Astrocyte (in vitro differentiated cells and primary cell): ENCODE data around the gene TKTL2. TPM values are rescaled to one million over a fixed set of nuclear protein-coding genes. Genes with fewer than 3 reads are reported as not detected.
A peak's percentile ranks its signal among the peaks of the same experiment; 100 is the strongest.

Source experiments
- DNase-seq: peaks from one replicate; pipeline ENCODE4 v3.0.0-alpha.2; 2010; ENCODE audit warnings: low read depth
- FAIRE-seq: peaks from 2 replicates; lab custom pipeline; 2011; peaks lifted over from hg19 to GRCh38; lab: Jason Lieb, UNC
- H2AFZ ChIP-seq: 2 replicates; pipeline ENCODE4 v1.6.0; 2012; ENCODE audit warnings: low read depth, low read length, inconsistent platforms
- H3K27ac ChIP-seq: 2 replicates; pipeline ENCODE4 v1.5.1; 2011; ENCODE audit warnings: low read depth, low read length, inconsistent platforms
- H3K27me3 ChIP-seq: 2 replicates; pipeline ENCODE4 v1.6.0; 2011; ENCODE audit warnings: low read length, inconsistent platforms; ENCODE audit not compliant: insufficient read depth
- H3K36me3 ChIP-seq: 2 replicates; pipeline ENCODE4 v1.5.1; 2011; ENCODE audit warnings: low read length, inconsistent platforms; ENCODE audit not compliant: insufficient read depth
- H3K4me1 ChIP-seq: 2 replicates; pipeline ENCODE4 v1.5.1; 2011; ENCODE audit warnings: low read length, inconsistent platforms; ENCODE audit not compliant: insufficient read depth
- H3K4me2 ChIP-seq: 2 replicates; pipeline ENCODE4 v1.6.0; 2012; ENCODE audit warnings: low read length, inconsistent platforms
- H3K4me3 ChIP-seq: 2 replicates; pipeline ENCODE4 v1.5.1; 2011; ENCODE audit warnings: low read depth, mild to moderate bottlenecking, low read length, inconsistent platforms; ENCODE audit not compliant: insufficient read depth
- H3K79me2 ChIP-seq: 2 replicates; pipeline ENCODE4 v1.6.0; 2012; ENCODE audit warnings: mild to moderate bottlenecking, low read length, inconsistent platforms; ENCODE audit not compliant: insufficient read depth
- H3K9ac ChIP-seq: 2 replicates; pipeline ENCODE4 v1.6.0; 2012; ENCODE audit warnings: mild to moderate bottlenecking, low read length, inconsistent platforms
- H3K9me3 ChIP-seq: 2 replicates; pipeline ENCODE4 v1.5.1; 2012; ENCODE audit warnings: low read depth, mild to moderate bottlenecking, low read length, inconsistent platforms; ENCODE audit not compliant: insufficient read depth
- H4K20me1 ChIP-seq: 2 replicates; pipeline ENCODE4 v1.6.0; 2012; ENCODE audit warnings: low read length, inconsistent platforms; ENCODE audit not compliant: insufficient read depth
- H3K27ac Mint-ChIP-seq: one replicate; pipeline ENCODE4 v1.8.0; 2021; ENCODE audit warnings: mild to moderate bottlenecking, mixed read lengths; ENCODE audit not compliant: unreplicated experiment
- H3K27me3 Mint-ChIP-seq: one replicate; pipeline ENCODE4 v1.8.0; 2021; ENCODE audit warnings: low read depth, mixed read lengths; ENCODE audit not compliant: unreplicated experiment
- H3K36me3 Mint-ChIP-seq: one replicate; pipeline ENCODE4 v1.8.0; 2021; ENCODE audit warnings: low read depth, mixed read lengths; ENCODE audit not compliant: unreplicated experiment
- H3K4me1 Mint-ChIP-seq: one replicate; pipeline ENCODE4 v1.8.0; 2021; ENCODE audit warnings: low read depth, mixed read lengths; ENCODE audit not compliant: unreplicated experiment
- H3K4me3 Mint-ChIP-seq: one replicate; pipeline ENCODE4 v1.8.0; 2021; ENCODE audit warnings: mild to moderate bottlenecking, moderate library complexity, mixed read lengths; ENCODE audit not compliant: unreplicated experiment
- H3K9me3 Mint-ChIP-seq: one replicate; pipeline ENCODE4 v1.8.0; 2021; ENCODE audit warnings: mild to moderate bottlenecking, mixed read lengths; ENCODE audit not compliant: unreplicated experiment
- EZH2 ChIP-seq: IDR thresholded peaks from 2 replicates; pipeline ENCODE4 v1.6.1; 2012; ENCODE audit warnings: mild to moderate bottlenecking, low read length, inconsistent platforms; ENCODE audit not compliant: insufficient read depth
- total RNA-seq: library from RNA; stranded (reverse); gene quantifications from 2 replicates; pipeline ENCODE4 v1.2.1, GENCODE V29; 2021
- TF ChIP-seq, protein P1 (sequence below): IDR thresholded peaks from 2 replicates; pipeline ENCODE4 v1.5.1; 2011; ENCODE audit warnings: low read depth, mild to moderate bottlenecking, inconsistent platforms, low read length, moderate library complexity; ENCODE audit not compliant: insufficient read depth

Gene TKTL2
- total RNA-seq, 1 donor from 2014 or later: not detected

DNA sequence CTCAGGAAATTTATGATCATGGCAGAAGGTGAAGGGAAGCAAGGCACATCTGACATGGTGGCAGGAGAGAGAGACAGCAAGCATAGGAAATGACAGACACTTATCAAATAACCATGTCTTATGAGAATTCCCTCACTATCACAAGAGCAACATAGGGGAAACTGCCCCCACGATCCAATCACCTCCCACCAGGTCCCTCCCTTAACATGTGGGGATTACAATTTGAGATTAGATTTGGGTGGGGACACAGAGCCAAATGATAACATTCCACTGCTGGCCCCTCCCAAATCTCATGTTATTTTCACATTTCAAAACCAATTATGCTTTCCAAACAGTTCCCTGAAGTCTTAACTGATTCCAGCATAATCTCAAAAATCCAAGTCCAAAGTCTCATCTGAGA, 12.8 kb upstream of the TKTL2 start:
- Mint-ChIP-seq H3K27me3 (no peaks in the 10 kb centered on the region), H3K27ac (no peak overlapping the region), H3K9me3 (no peaks in the 10 kb centered on the region), H3K4me1 (no peaks in the 10 kb centered on the region), H3K4me3 (no peak overlapping the region), H3K36me3 (no peaks in the 10 kb centered on the region)
- FAIRE-seq (no peak), DNase-seq (no peak)
- H3K4me3 ChIP-seq: no peak overlapping the region
- no peaks in the 10 kb centered on the region for H3K79me2 ChIP-seq
- no peaks in the 10 kb centered on the region for H3K36me3 ChIP-seq
- H3K4me1 ChIP-seq: no peaks in the 10 kb centered on the region
- H3K27me3 ChIP-seq: no peaks in the 10 kb centered on the region
- no peak overlapping the region for H3K27ac ChIP-seq
- no peaks in the 10 kb centered on the region for H4K20me1 ChIP-seq
- no peaks in the 10 kb centered on the region for H3K9me3 ChIP-seq
- no peak overlapping the region for H3K4me2 ChIP-seq
- TF ChIP-seq EZH2: no peak
- TF ChIP-seq, protein P1, sequence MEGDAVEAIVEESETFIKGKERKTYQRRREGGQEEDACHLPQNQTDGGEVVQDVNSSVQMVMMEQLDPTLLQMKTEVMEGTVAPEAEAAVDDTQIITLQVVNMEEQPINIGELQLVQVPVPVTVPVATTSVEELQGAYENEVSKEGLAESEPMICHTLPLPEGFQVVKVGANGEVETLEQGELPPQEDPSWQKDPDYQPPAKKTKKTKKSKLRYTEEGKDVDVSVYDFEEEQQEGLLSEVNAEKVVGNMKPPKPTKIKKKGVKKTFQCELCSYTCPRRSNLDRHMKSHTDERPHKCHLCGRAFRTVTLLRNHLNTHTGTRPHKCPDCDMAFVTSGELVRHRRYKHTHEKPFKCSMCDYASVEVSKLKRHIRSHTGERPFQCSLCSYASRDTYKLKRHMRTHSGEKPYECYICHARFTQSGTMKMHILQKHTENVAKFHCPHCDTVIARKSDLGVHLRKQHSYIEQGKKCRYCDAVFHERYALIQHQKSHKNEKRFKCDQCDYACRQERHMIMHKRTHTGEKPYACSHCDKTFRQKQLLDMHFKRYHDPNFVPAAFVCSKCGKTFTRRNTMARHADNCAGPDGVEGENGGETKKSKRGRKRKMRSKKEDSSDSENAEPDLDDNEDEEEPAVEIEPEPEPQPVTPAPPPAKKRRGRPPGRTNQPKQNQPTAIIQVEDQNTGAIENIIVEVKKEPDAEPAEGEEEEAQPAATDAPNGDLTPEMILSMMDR: no peak
- H3K9ac ChIP-seq: no peak overlapping the region
- H2AFZ ChIP-seq: no peak overlapping the region

DNA sequence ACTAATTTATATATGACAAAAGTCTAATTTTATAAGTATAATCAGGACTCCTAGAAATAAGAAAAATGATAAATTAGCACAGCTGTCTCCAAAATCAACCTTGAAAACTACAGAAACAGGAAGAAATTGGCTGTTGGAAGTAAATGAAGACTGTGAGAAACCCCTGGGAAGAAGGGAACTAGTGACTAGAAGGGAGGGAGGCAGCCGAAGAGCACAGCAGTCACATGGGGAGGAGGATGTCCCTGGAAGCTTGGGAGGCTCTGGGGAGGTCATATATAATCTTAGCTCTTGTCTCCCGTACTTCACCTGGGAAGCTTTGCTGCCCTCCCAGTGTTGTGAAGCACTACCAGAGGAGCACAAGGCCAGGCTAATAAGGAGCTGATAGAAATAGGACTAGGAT, 12.0 kb upstream of the TKTL2 start:
- H3K4me3 Mint-ChIP-seq: no peak overlapping the region
- no peaks in the 10 kb centered on the region for H3K27me3 ChIP-seq

GRCh38 chr4:163484906-163485305, 11.4 kb upstream of the TKTL2 start:
- Mint-ChIP-seq H3K4me3 (no peak overlapping the region), H3K9me3 (no peaks in the 10 kb centered on the region), H3K4me1 (no peaks in the 10 kb centered on the region), H3K27ac (no peak overlapping the region), H3K27me3 (no peaks in the 10 kb centered on the region), H3K36me3 (no peaks in the 10 kb centered on the region)
- TF ChIP-seq, protein P1: peak; percentile 55
- TF ChIP-seq EZH2: no peak
- Histone ChIP-seq H3K9ac (no peak overlapping the region), H3K27ac (no peak overlapping the region), H3K4me3 (no peak overlapping the region), H3K79me2 (no peaks in the 10 kb centered on the region), H4K20me1 (no peaks in the 10 kb centered on the region), H3K4me1 (no peaks in the 10 kb centered on the region), H3K4me2 (no peak overlapping the region), H3K27me3 (no peaks in the 10 kb centered on the region), H3K36me3 (no peaks in the 10 kb centered on the region), H3K9me3 (no peaks in the 10 kb centered on the region), H2AFZ (no peak overlapping the region)
- no peak for FAIRE-seq
- peak; percentile 10 for DNase-seq

More for the DNA sequence above, 12.0 kb upstream of the TKTL2 start:
- Mint-ChIP-seq H3K9me3 (no peaks in the 10 kb centered on the region), H3K4me1 (no peaks in the 10 kb centered on the region), H3K36me3 (no peaks in the 10 kb centered on the region), H3K27ac (no peak overlapping the region), H3K27me3 (no peaks in the 10 kb centered on the region)
- H2AFZ ChIP-seq: no peak overlapping the region
- H3K9ac ChIP-seq: no peak overlapping the region
- no peak overlapping the region for H3K27ac ChIP-seq
- FAIRE-seq (no peak), DNase-seq (no peak)
- H3K4me1 ChIP-seq: no peaks in the 10 kb centered on the region
- H3K4me3 ChIP-seq: no peak overlapping the region
- no peaks in the 10 kb centered on the region for H3K79me2 ChIP-seq
- H4K20me1 ChIP-seq: no peaks in the 10 kb centered on the region
- H3K4me2 ChIP-seq: no peak overlapping the region
- no peak for TF ChIP-seq EZH2
- TF ChIP-seq, protein P1: no peak
- H3K36me3 ChIP-seq: no peaks in the 10 kb centered on the region
- H3K9me3 ChIP-seq: no peaks in the 10 kb centered on the region
